Neural crest cell (in vitro differentiated cells): ENCODE measurements around the gene FZR1. TPM values are rescaled to one million over a fixed set of nuclear protein-coding genes. Genes with fewer than 3 reads are reported as not detected.

Experiments used
- DNase-seq: peaks from one replicate; pipeline ENCODE4 v3.0.0; 2021; ENCODE audit warnings: low read depth, mixed read lengths, low spot score
- H3K27ac Mint-ChIP-seq: one replicate; pipeline ENCODE4 v1.8.0; 2021; ENCODE audit warnings: mild to moderate bottlenecking, mixed read lengths; ENCODE audit not compliant: unreplicated experiment
- H3K27me3 Mint-ChIP-seq: 2 replicates; pipeline ENCODE4 v1.8.0; 2021; ENCODE audit warnings: low read depth, mild to moderate bottlenecking, mixed read lengths
- H3K36me3 Mint-ChIP-seq: 2 replicates; pipeline ENCODE4 v1.8.0; 2021; ENCODE audit warnings: low read depth, mild to moderate bottlenecking, mixed read lengths
- H3K4me1 Mint-ChIP-seq: 2 replicates; pipeline ENCODE4 v1.8.0; 2021; ENCODE audit warnings: mixed read lengths
- H3K4me3 Mint-ChIP-seq: one replicate; pipeline ENCODE4 v1.8.0; 2021; ENCODE audit warnings: mild to moderate bottlenecking, mixed read lengths
- H3K9me3 Mint-ChIP-seq: 2 replicates; pipeline ENCODE4 v1.8.0; 2021; ENCODE audit warnings: mixed read lengths
- CTCF ChIP-seq: fragments of 200-600 bp; sonication (generic); conservative IDR thresholded peaks from 2 replicates; pipeline ENCODE4 v1.5.0; 2021; ENCODE audit warnings: antibody characterized with exemption, mild to moderate bottlenecking
- total RNA-seq: library from RNA; stranded (reverse); gene quantifications from 2 replicates; pipeline ENCODE4 v1.2.1, GENCODE V29; 2021

Gene FZR1
- total RNA-seq, 1 donor from 2014 or later, result 67.8 TPM

DNA sequence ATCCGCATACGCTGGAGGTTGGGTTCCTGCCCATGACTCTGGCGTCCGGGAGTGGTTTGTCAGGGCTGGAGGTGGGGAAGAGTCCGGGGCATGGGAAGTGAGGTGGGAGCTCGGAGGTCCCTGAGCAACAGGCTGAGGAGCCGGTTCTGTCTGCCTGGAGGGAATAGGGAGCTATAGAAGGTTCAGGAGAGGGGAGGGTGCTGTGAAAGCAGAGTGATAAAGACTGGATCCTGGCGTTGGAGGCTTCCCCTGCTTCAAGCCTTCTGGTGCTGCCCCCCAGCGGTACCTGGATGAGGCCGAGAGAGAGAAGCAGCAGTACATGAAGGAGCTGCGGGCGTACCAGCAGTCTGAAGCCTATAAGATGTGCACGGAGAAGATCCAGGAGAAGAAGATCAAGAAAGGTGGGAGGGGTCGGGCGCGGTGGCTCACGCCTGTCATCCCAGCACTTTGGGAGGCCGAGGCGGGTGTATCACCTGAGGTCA is 69.2 kb downstream of the FZR1 start:
- TF ChIP-seq CTCF, result peak; percentile 49
- Mint-ChIP-seq H3K27me3 (peaks cover 31% of the 10 kb centered on the region), H3K9me3 (no peaks in the 10 kb centered on the region), H3K4me1 (peaks cover 36% of the 10 kb centered on the region), H3K36me3 (peaks cover 10% of the 10 kb centered on the region), H3K27ac (no peak overlapping the region), H3K4me3 (peak overlapping the region; percentile 89)
- DNase-seq, result no peak

- no peaks in the 10 kb centered on the region for H3K9me3 Mint-ChIP-seq
- peaks cover 36% of the 10 kb centered on the region for H3K27me3 Mint-ChIP-seq
- DNase-seq, result no peak
- H3K4me3 Mint-ChIP-seq, result peak overlapping the region; percentile 89
- H3K27ac Mint-ChIP-seq, result no peak overlapping the region
- H3K36me3 Mint-ChIP-seq, result peaks cover 10% of the 10 kb centered on the region
- no peak for TF ChIP-seq CTCF
- H3K4me1 Mint-ChIP-seq, result peaks cover 29% of the 10 kb centered on the region
Measured at GRCh38 chr19:3575949-3576673, 70.0 kb downstream of the FZR1 start.

DNA sequence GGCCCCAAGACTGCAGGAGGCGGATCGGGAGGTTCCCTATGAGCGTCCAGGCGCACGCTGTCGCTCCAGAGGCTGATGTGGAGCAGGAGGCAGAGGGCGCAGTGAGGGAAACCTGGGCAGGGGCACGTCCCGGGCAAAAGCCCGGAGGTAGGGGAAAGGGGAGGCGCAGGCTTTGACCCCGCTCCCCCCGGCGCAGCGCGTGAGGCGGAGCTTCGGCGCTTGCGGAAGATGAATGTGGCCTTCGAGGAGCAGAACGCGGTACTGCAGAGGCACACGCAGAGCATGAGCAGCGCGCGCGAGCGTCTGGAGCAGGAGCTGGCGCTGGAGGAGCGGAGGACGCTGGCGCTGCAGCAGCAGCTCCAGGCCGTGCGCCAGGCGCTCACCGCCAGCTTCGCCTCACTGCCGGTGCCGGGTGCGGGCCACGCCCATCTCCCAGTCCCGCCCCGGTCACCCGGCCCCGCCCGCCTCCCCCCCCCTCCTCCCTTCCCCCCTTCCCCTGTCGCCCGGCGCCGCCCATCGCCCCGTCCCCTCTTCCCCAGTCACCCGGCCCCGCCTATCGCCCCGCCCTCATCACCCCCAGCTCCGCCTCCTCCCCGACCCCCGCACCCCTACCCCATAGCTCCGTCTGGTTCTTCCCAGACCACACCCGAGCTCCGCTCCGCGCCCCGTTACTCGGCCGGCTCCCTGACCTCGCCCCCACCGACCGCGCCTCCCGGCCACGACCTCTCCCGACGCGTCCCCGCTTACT is 70.8 kb downstream of the FZR1 start:
- Mint-ChIP-seq H3K4me1 (peaks cover 23% of the 10 kb centered on the region), H3K36me3 (peaks cover 10% of the 10 kb centered on the region), H3K4me3 (peak overlapping the region; percentile 77), H3K9me3 (no peaks in the 10 kb centered on the region), H3K27ac (no peak overlapping the region), H3K27me3 (peaks cover 36% of the 10 kb centered on the region)
- TF ChIP-seq CTCF, result no peak
- peak; percentile 40 for DNase-seq

GRCh38 chr19:3577723-3578344 is 71.7 kb downstream of the FZR1 start:
- Mint-ChIP-seq H3K9me3 (no peaks in the 10 kb centered on the region), H3K4me3 (no peak overlapping the region), H3K4me1 (peaks cover 15% of the 10 kb centered on the region), H3K27ac (no peak overlapping the region), H3K27me3 (peaks cover 41% of the 10 kb centered on the region), H3K36me3 (peaks cover 10% of the 10 kb centered on the region)
- TF ChIP-seq CTCF, result no peak
- no peak for DNase-seq

GRCh38 chr19:3578390-3578789 is 72.3 kb downstream of the FZR1 start:
- H3K4me3 Mint-ChIP-seq, result peak overlapping the region; percentile 41
- no peak for TF ChIP-seq CTCF
- no peak for DNase-seq
- no peak overlapping the region for H3K27ac Mint-ChIP-seq
- no peaks in the 10 kb centered on the region for H3K9me3 Mint-ChIP-seq
- peaks cover 10% of the 10 kb centered on the region for H3K36me3 Mint-ChIP-seq
- H3K4me1 Mint-ChIP-seq, result peaks cover 15% of the 10 kb centered on the region
- H3K27me3 Mint-ChIP-seq, result peaks cover 46% of the 10 kb centered on the region
